ENCODE data around the gene MCM3AP.

The MCM3AP gene

GRCh38 chr21:46189213-46189958 lies 96.0 kb downstream of the MCM3AP start:
- peaks cover 38% of the 10 kb centered on the region for H3K36me3 ChIP-seq (ENCODE audit: insufficient read depth, low read length)

GRCh38 chr21:46188226-46189212 lies 96.9 kb downstream of the MCM3AP start:
- H3K9me3 ChIP-seq (ENCODE audit: low read length), result no peaks in the 10 kb centered on the region
- H3K4me1 ChIP-seq (ENCODE audit: insufficient read depth, low read length), result peaks cover 41% of the 10 kb centered on the region
- H3K4me3 ChIP-seq (ENCODE audit: low read length), result no peak overlapping the region
- peaks cover 29% of the 10 kb centered on the region for H3K36me3 ChIP-seq (ENCODE audit: insufficient read depth, low read length)
- no peak overlapping the region for H2AFZ ChIP-seq (ENCODE audit: low read depth, low read length)
- H3K27me3 ChIP-seq (ENCODE audit: insufficient read depth, low read length), result no peaks in the 10 kb centered on the region

More at GRCh38 chr21:46189213-46189958, 96.0 kb downstream of the MCM3AP start:
- H2AFZ ChIP-seq (ENCODE audit: low read depth, low read length), result no peak overlapping the region
- H3K27me3 ChIP-seq (ENCODE audit: insufficient read depth, low read length), result no peaks in the 10 kb centered on the region
- H3K4me1 ChIP-seq (ENCODE audit: insufficient read depth, low read length), result peaks cover 41% of the 10 kb centered on the region
- no peaks in the 10 kb centered on the region for H3K9me3 ChIP-seq (ENCODE audit: low read length)
- no peak overlapping the region for H3K4me3 ChIP-seq (ENCODE audit: low read length)

- H3K36me3 ChIP-seq (ENCODE audit: insufficient read depth, low read length), result peaks cover 24% of the 10 kb centered on the region
These were observed 97.6 kb downstream of the MCM3AP start for GRCh38 chr21:46187814-46188213.

GRCh38 chr21:46187261-46187660 lies 98.2 kb downstream of the MCM3AP start:
- Histone ChIP-seq H3K4me1 (ENCODE audit: insufficient read depth, low read length) (peaks cover 41% of the 10 kb centered on the region), H3K27me3 (ENCODE audit: insufficient read depth, low read length) (no peaks in the 10 kb centered on the region), H3K4me3 (ENCODE audit: low read length) (no peak overlapping the region), H3K9me3 (ENCODE audit: low read length) (no peaks in the 10 kb centered on the region), H3K36me3 (ENCODE audit: insufficient read depth, low read length) (peaks cover 19% of the 10 kb centered on the region), H2AFZ (ENCODE audit: low read depth, low read length) (no peak overlapping the region)

More at GRCh38 chr21:46187814-46188213, 97.6 kb downstream of the MCM3AP start:
- Histone ChIP-seq H3K9me3 (ENCODE audit: low read length) (no peaks in the 10 kb centered on the region), H3K4me3 (ENCODE audit: low read length) (no peak overlapping the region), H3K4me1 (ENCODE audit: insufficient read depth, low read length) (peaks cover 41% of the 10 kb centered on the region), H2AFZ (ENCODE audit: low read depth, low read length) (no peak overlapping the region), H3K27me3 (ENCODE audit: insufficient read depth, low read length) (no peaks in the 10 kb centered on the region)

- Histone ChIP-seq H3K4me3 (ENCODE audit: low read length) (no peak overlapping the region), H2AFZ (ENCODE audit: low read depth, low read length) (no peak overlapping the region), H3K27me3 (ENCODE audit: insufficient read depth, low read length) (no peaks in the 10 kb centered on the region), H3K4me1 (ENCODE audit: insufficient read depth, low read length) (peaks cover 34% of the 10 kb centered on the region), H3K36me3 (ENCODE audit: insufficient read depth, low read length) (peaks cover 4% of the 10 kb centered on the region), H3K9me3 (ENCODE audit: low read length) (no peaks in the 10 kb centered on the region)
These were observed 99.7 kb downstream of the MCM3AP start for GRCh38 chr21:46185716-46186115.
